ENCODE measurements around the gene ACSM6. TPM values are rescaled to one million over a fixed set of nuclear protein-coding genes. Genes with fewer than 3 reads are reported as not detected.

ACSM6 gene
- total RNA-seq, 3 donors from 2014 or later = 0.66 TPM; not detected in 2

DNA sequence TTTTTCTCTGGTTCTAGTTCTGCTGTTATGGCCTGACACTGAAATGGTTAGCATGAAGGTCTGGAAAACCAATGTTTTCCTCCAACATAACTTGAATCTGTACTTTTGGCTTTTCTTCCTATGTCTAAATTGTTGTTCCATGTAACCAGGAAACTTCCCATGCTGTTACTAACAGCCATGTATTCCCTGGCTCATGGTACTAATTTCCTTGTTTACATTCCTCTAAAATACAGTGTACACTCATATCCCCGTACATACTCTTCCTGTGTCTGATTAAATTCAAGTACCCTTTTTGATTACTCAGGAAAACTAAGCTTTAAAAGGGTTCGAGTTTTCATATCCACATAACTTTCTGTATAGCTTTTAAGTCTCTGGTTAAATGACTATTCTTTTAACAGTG is 12.3 kb upstream of the ACSM6 start:
- TF ChIP-seq POLR2A (IDR thresholded peaks at IDR 0.05) (no peak), POLR2AphosphoS5 (IDR thresholded peaks at IDR 0.05) (no peak)
- TF ChIP-seq, protein P1, sequence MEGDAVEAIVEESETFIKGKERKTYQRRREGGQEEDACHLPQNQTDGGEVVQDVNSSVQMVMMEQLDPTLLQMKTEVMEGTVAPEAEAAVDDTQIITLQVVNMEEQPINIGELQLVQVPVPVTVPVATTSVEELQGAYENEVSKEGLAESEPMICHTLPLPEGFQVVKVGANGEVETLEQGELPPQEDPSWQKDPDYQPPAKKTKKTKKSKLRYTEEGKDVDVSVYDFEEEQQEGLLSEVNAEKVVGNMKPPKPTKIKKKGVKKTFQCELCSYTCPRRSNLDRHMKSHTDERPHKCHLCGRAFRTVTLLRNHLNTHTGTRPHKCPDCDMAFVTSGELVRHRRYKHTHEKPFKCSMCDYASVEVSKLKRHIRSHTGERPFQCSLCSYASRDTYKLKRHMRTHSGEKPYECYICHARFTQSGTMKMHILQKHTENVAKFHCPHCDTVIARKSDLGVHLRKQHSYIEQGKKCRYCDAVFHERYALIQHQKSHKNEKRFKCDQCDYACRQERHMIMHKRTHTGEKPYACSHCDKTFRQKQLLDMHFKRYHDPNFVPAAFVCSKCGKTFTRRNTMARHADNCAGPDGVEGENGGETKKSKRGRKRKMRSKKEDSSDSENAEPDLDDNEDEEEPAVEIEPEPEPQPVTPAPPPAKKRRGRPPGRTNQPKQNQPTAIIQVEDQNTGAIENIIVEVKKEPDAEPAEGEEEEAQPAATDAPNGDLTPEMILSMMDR (IDR thresholded peaks at IDR 0.05) = no peak
- Histone ChIP-seq H3K36me3 (no peaks in the 10 kb centered on the region), H3K27ac (no peak overlapping the region), H3K27me3 (no peaks in the 10 kb centered on the region), H3K9me3 (no peaks in the 10 kb centered on the region), H3K4me1 (no peaks in the 10 kb centered on the region), H3K4me3 (no peak overlapping the region)
- DNase-seq (ENCODE audit: low spot score in 2 of 2) = no peak
- intact Hi-C loops (cut with DNase I; ENCODE audit: low total_unique reads) = loop anchor here (10.0 kb wide), 1 partner anchor 163 kb away; no protein-coding TSS in a partner anchor

DNA sequence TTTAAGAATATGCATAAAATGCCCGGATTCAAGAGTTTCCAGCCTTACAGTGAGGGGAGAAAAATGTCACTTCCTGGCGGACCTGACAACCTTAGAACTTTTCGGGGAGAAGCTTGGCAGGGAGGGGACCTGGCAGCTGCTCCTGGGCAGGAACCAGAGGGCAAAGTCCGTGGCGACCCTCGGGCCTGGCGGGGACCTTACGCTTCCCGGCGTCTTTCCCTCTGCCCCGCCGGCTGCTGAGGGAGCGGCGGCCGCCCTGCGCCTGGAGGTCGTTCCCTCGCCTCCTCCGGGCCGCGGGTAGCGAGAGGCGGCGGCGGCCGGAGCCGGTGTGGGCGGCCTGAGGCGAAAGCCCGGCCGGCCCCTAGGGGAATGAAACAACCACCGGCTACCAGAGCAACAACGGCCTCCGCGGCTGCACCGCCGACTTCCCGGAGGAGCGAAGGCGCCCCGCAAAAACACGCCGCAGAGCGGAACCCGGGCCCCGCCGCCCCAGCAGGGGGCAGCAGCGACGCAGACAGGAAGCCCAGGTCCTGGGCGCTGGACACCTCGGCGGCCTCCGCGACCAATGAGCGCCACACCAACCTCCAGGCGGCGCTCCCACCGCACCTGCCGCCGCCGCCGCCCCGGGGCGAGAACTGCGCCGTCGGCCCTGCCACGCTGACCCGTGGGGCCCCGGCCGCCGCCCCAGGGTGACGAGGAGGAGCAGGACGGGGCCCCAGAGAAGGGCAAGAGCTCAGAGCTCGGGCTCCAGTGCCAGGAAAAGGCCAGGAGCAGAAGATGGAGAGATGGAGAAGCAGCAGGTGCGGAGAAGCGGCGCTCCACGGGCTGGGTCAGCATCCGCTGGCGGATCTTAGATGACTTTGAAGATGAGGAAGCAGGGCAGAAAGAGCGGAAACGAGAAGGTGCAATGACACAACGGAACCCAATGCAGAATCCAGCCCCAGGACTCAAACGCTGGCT is 10.5 kb upstream of the ACSM6 start:
- TF ChIP-seq, protein P1 (IDR thresholded peaks at IDR 0.05) = peak; percentile 68 to 80 (median 75)
- TF ChIP-seq POLR2A (IDR thresholded peaks at IDR 0.05) = no peak
- TF ChIP-seq POLR2AphosphoS5 (IDR thresholded peaks at IDR 0.05) = peak in 2 of 3 donors; percentile 10 to 30
- no peaks in the 10 kb centered on the region for H3K9me3 ChIP-seq
- peak overlapping the region; percentile 55 to 75 (median 68) for H3K4me3 ChIP-seq
- no peaks in the 10 kb centered on the region for H3K36me3 ChIP-seq
- H3K27me3 ChIP-seq = no peaks in the 10 kb centered on the region
- no peaks in the 10 kb centered on the region for H3K4me1 ChIP-seq
- H3K27ac ChIP-seq = peak overlapping the region; percentile 80 to 86
- peak; percentile 72 for DNase-seq (ENCODE audit: low spot score in 2 of 2)
- intact Hi-C loops (cut with DNase I; ENCODE audit: low total_unique reads) = loop anchor here (10.0 kb wide), 1 partner anchor 161 kb away; no protein-coding TSS in a partner anchor

DNA sequence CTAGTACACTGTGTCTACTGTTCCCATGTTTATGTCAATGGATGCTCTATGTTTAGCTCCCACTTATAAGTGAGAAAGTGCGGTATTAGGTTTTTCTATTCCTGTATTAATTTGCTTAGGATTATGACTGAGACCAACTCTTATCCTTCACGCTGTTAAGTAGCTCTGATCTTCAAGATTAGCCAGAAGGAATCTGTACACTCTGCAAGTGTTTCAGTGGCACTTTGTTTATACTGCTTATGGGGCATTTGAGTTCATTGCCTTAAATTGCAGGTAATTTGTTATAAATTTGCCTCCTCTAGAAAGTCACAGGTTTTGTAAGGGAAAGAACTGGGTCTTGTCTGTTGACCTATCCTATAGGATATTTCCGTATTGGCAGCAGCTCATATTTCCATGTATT is 6.4 kb upstream of the ACSM6 start:
- no peak overlapping the region for H3K27ac ChIP-seq
- no peaks in the 10 kb centered on the region for H3K27me3 ChIP-seq
- no peak for DNase-seq (ENCODE audit: low spot score in 2 of 2)
- no peak overlapping the region for H3K4me3 ChIP-seq
- no peaks in the 10 kb centered on the region for H3K9me3 ChIP-seq
- TF ChIP-seq, protein P1 (IDR thresholded peaks at IDR 0.05) = no peak
- TF ChIP-seq POLR2A (IDR thresholded peaks at IDR 0.05) = no peak
- no peak for TF ChIP-seq POLR2AphosphoS5 (IDR thresholded peaks at IDR 0.05)
- H3K4me1 ChIP-seq = no peaks in the 10 kb centered on the region
- no peaks in the 10 kb centered on the region for H3K36me3 ChIP-seq
- intact Hi-C loops (cut with DNase I; ENCODE audit: low total_unique reads) = loop anchor here (10.0 kb wide), 1 partner anchor 157 kb away; no protein-coding TSS in a partner anchor

DNA sequence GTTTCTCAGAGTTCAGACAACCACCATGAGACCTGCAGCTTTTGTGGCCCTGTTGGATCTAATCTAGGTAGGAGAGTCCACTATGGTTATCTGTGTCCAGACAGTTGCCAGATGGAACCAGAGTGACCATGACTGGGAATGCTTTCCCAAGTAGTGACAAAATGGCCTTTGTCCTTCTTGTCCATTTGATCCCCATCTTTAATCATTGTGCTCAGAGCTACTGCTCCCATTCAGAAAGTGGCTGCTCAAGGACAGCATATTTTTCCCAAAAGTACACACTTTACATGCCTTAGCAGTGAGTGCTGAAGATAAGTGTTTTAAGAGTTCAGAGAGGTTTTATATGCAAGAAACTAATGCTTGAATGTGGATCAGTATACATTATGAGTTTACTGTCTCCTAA is 5.4 kb upstream of the ACSM6 start:
- TF ChIP-seq, protein P1 (IDR thresholded peaks at IDR 0.05) = no peak
- no peak for TF ChIP-seq POLR2AphosphoS5 (IDR thresholded peaks at IDR 0.05)
- TF ChIP-seq POLR2A (IDR thresholded peaks at IDR 0.05) = no peak

DNA sequence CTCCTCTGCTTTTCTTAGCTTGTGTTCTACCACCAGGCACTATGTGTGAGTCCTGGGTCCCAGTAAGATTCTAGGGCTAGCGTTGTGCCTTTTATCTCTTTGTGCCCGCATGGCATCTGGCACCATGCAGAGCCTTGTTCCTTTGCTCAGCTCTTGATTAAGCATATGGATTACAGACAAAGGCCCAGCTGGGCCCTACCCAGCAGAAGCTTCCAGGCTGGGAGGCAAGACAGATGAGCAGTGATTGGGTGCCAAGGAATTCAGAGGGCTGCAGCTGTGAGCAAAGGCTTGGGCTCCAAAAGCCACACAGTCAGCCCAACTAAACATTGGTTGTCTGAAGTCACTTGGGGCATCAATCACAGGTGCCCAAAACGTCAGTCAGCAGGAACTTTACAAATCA is 2.0 kb downstream of the ACSM6 start:
- no peaks in the 10 kb centered on the region for H3K4me1 ChIP-seq
- DNase-seq (ENCODE audit: low spot score in 2 of 2) = no peak
- H3K27me3 ChIP-seq = no peaks in the 10 kb centered on the region
- intact Hi-C loops (cut with DNase I; ENCODE audit: low total_unique reads) = no loop called here
- H3K9me3 ChIP-seq = no peaks in the 10 kb centered on the region
- H3K4me3 ChIP-seq = no peak overlapping the region
- H3K27ac ChIP-seq = no peak overlapping the region
- TF ChIP-seq POLR2A (IDR thresholded peaks at IDR 0.05) = no peak
- TF ChIP-seq, protein P1 (IDR thresholded peaks at IDR 0.05) = no peak
- TF ChIP-seq POLR2AphosphoS5 (IDR thresholded peaks at IDR 0.05) = no peak
- no peaks in the 10 kb centered on the region for H3K36me3 ChIP-seq

More for the DNA sequence above, 5.4 kb upstream of the ACSM6 start:
- Histone ChIP-seq H3K4me1 (no peaks in the 10 kb centered on the region), H3K4me3 (no peak overlapping the region), H3K27me3 (no peaks in the 10 kb centered on the region), H3K9me3 (no peaks in the 10 kb centered on the region), H3K27ac (no peak overlapping the region), H3K36me3 (no peaks in the 10 kb centered on the region)
- no peak for DNase-seq (ENCODE audit: low spot score in 2 of 2)
- intact Hi-C loops (cut with DNase I; ENCODE audit: low total_unique reads) = loop anchor here (10.0 kb wide), 1 partner anchor 156 kb away; no protein-coding TSS in a partner anchor

Data from breast epithelium (tissue), 4 donors.